COLO668 (cell line): ENCODE results near the gene TCTN1.
"Not testable (repeated sequence)": the region's sequence is repeated elsewhere in the genome, so short reads cannot be mapped to it uniquely, and the experiment has no call there.

Source experiments
- DNase-seq: peaks from one replicate; lab custom pipeline; 2025; ENCODE audit not compliant: unreplicated experiment; lab: John Stamatoyannopoulos, UW

TCTN1 gene

DNA sequence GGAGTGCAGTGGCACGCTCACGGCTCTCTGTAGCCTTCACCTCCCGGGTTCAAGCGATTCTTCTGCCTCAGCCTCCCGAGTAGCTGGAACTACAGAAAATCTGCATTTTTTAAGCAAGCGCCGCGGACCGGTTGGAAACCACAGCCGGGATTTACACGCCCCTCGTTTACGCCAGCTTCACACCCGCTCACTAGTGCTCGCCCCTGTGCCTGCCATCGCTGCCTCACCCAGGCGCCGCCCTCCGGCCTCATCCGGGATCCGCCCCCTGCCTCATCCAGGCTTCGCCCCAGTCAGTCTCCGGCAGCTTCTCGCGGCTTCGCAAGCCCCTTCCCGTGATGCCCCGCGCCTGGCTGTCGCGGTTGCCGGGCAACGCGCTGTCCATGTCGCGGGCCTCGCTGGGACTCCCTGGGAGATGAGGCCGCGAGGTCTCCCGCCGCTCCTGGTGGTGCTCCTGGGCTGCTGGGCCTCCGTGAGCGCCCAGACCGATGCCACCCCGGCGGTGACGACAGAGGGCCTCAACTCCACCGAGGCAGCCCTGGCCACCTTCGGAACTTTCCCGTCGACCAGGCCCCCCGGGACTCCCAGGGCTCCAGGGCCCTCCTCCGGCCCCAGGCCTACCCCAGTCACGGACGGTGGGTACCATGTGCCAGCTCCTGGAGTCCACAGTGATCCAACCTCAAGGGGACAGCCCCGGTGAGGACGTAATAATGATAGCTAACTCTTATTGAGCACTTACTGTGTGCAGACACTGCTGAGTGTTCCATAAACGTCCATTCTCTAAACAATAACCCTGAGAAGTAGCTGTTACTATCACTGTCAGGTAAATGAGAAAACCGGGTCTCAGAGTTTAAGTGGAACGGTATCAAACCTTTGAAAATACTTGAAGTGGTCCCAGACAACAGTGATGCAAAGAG lies at the start of gene TCTN1:
TSS of gene TCTN1 (plus strand) at position 359 of the 914 bp plus-strand sequence. CDS start at position 413, 54 bp downstream.
- peak; percentile 98 for DNase-seq

GRCh38 chr12:110564471-110564991 lies 49.4 kb upstream of the TCTN1 start:
- no peak for DNase-seq

GRCh38 chr12:110565894-110566871 lies 47.7 kb upstream of the TCTN1 start:
- DNase-seq: peak; percentile 29

DNA sequence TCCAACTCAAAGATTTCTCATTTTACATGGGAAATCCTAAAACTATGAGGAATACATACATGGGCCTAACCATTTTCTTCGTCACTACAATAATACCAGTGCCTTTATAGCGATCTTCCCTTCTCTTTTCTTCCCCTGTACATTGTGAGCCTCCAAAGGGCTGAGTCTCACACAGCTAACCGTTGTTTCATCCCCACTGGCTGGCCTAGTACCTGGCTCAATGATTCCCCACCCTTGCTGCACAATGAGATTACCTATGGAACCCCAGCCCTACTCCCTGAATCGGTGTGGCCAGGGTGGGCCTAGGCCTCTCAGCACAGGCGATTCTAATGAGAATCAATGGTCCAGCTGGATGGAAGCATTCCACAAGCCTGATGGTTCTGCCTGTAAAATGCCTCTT lies 46.9 kb upstream of the TCTN1 start:
- DNase-seq: no peak

GRCh38 chr12:110568752-110569151 lies 45.2 kb upstream of the TCTN1 start:
- no peak for DNase-seq

DNA sequence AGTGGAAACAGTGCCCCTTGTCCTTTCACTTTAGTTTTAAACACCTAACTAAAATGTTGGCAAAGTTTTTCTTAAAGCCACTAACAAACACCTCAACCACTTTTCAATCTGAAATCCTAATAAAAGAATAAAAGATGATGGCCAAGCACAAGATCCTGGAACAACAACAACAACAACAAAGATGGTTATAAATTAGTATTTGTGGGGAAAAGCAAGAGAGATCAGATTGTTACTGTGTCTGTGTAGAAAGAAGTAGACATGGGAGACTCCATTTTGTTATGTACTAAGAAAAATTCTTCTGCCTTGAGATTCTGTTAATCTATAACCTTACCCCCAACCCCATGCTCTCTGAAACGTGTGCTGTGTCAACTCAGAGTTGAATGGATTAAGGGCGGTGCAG lies 44.1 kb upstream of the TCTN1 start:
- DNase-seq: not testable (repeated sequence)

- not testable (repeated sequence) for DNase-seq
Observed at GRCh38 chr12:110570798-110571197, 43.1 kb upstream of the TCTN1 start.

DNA sequence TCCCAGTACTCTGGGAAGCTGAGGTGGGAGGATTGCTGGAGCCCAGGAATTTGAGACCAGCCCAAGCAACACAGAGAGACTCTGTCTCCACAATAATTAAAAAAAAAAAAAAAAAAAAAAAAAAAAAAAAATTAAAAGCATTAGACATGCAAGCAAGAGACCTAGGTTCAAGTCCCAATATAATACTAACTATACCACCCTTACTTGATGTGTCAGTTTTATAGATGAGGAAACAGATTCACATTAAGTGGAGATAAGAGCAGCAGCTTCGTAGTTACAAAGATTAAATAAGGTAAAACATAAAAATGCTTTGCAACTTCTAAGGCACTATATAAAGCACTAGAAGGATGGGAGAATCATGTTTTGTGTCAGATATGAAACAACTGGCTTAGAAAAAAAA lies 39.9 kb upstream of the TCTN1 start:
- DNase-seq: no peak

- DNase-seq: not testable (repeated sequence)
Observed at GRCh38 chr12:110574717-110575230, 39.2 kb upstream of the TCTN1 start.

DNA sequence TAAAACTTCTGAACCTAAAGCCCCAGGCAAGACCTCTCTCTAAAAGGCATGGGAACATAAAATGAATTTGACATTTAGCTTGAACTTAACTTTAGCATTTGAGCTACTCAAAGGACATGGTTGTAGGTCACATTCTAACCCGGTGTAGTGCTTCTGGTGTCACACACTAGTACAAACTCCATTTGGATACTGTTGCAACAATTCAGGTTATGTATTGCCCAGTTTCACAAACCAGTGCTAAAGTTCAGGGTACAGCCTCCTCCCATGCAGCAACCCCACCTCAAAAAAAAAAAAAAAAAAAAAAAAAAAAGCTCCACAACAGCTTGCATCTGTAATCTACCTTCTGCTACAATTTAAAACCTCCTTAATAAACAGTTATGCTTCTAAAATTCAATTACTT lies 38.6 kb upstream of the TCTN1 start:
- no peak for DNase-seq

- no peak for DNase-seq
Observed at GRCh38 chr12:110576504-110576903, 37.4 kb upstream of the TCTN1 start.

DNA sequence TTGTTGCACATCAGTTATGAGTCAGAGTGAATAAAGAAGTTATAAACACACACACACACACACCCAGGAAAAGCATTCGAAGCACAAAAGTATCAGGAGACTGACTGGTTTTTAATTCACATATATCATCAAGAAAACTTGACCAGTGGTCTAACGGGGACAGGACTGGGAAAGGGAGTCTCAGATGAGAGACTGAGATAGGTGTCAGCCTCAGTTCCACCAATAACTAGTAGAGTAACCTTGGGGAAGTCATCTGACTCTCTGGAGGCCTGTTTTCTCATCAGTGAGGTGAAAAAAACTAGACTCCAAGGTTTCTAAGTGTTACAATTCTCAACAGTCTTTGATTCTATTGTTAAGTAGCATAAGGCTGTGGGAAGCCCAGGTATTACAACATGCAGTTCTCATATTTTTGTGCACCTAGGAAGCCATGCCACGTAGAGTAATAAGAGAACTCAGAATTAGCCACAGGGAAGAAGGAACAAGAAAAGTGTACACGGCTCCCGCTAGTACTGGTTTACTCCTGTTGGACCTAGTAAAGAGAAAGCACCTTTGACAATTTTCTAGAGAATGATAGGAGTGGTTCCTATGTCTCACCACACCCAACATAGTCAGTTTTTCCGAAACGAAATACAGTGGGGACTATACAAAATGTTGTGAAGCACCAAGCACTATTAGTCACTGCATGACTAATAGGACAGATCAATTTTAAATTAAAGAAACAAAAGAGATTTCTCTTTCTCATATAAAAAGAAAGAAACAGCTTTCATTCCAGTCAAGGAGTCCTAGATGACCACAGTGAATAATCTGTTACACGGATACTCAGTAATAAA lies 35.9 kb upstream of the TCTN1 start:
- DNase-seq: no peak

DNA sequence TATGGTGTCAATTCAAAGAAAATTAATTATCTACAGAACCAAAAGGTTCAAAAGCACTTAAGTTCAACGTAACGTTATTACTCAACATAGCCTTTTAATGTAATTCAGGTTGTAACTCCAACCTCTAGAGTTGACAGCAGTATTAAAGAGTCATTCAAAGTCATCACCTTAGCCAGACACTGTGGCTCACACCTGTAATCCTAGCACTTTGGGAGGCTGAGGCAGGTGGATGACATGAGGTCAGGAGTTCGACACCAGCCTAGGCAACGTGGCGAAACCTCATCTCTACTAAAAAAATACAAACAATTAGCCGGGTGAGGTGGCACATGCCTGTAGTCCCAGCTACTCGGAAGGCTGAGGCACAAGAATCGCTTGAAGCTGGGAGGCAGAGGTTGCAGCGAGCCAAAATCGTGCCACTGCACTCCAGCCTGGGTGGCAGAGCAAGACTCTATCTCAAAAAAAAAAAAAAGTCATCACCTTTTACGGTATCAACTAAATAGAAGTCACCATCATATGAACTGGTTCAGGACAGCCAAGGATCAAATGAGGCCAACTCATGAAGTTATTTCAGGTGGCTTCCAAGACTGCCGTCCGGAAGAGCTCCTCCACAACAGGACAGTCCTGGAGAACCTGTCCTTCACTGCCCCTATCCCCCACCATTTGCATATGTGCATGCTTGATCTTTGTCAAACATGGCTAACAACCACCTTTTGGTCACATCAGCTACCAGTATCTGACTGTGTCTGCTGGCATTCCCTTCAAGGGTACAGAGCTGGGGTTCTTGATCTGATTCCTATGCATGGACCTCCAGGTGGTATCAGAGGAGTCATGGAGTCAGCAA lies 35.0 kb upstream of the TCTN1 start:
- no peak for DNase-seq

GRCh38 chr12:110579535-110580253 lies 34.2 kb upstream of the TCTN1 start:
- DNase-seq: no peak

GRCh38 chr12:110581931-110582275 lies 32.0 kb upstream of the TCTN1 start:
- peak; percentile 34 for DNase-seq

DNA sequence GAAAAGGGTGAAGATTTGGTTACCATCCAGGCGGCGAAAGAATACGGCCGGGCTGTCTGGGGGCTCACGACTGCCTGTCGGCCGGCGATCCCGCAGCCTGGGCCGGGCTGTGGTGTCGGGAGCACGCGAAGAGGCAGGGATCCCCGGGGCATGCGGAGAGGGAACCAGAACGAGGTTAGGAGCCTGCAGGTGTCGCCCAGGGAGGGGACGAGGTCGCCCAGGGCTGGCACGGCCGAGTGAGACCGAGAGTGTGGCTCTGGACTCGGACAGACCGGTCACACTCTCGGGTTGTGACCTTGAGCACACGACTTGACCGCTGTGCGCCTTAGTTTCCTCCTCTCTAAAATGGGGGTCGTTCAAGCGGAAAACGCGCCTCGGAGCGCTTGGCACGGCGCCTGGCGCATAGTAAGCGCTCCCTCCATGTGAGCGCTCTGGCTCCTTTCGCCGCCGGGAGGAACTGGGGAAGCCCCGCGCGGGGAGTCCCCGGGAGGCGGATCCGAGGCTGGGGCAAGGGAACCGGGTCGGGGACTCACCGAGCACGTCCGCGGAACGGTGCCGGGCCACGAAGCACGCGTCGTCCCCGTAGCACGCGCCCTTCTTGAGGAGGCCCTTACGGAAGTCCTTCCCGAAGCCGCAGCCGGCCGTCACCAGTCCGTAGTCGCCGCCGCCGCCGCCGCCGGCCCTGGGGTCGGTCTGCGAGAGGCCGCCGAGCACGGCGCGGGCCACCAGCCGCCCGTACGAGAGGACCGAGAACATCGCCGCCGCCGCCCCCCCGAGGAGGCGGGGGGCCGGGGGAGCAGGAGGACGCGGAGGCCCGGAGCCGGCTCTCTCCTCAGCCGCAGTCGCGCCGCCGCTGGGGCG lies 31.4 kb upstream of the TCTN1 start:
- DNase-seq: peak; percentile 76

DNA sequence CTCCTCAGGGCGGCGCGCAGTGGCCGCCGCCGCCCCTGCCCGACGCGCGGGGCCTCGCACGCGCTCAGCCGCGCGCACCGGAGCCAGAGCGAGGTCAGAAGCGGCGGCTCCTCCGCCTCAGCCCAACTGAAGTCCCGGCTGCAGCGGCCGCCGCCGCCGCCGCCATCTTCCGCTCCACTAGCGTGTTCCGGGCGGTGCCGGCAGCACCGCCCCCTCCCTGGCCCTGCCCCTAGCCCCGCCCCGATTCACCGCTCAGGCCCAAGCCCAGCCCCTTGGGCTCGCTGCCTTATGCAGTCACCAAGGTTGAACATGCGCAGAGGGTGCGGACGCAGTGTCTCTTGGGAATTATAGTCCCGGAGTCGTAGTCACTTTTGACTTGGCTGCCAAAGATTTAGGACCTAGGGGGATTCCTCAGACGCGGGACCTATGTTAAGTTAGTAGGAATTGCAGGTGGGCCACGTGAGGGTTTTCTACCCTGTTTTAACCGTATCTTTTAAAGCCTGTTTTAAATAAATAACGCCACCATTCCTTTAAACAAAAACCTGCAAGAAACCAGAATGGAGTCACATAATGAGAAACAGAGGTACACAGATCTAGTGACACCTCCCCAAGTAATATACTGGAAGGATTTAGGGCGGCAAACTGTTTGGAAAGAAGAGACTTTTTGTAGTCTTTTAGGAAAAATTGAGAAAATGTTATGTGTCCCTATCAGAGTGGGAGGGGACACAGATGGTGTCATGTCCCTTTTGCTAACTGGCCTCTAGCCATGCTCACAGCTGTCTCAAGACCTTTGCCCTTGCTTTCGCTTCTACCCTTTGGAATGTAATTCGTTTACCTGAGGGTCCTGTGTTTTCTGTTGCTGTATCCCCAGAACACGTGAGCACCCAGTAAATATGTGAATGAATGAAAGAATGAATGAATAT lies 30.5 kb upstream of the TCTN1 start, which contains the start of gene PPTC7:
TSS of gene PPTC7 (minus strand) at position 182 of the 923 bp plus-strand sequence. CDS start 287 bp downstream, outside the sequence.
- peak; percentile 97 for DNase-seq
